ENCODE results near the gene RAVER1.
A peak's percentile ranks its signal among the peaks of the same experiment; 100 is the strongest.
"Not testable (repeated sequence)": the region's sequence is repeated elsewhere in the genome, so short reads cannot be mapped to it uniquely, and the experiment has no call there.

The RAVER1 gene

GRCh38 chr19:10374931-10375330 lies 41.6 kb upstream of the RAVER1 start:
- DNase-seq (ENCODE audit: low read depth) = peak; percentile 81
- TF ChIP-seq MYC (IDR thresholded peaks at IDR 0.05; ENCODE audit: low read depth, low read length) (no peak), POLR2A (IDR thresholded peaks at IDR 0.05; ENCODE audit: extremely low read depth, insufficient read length) (no peak), CTCF (IDR thresholded peaks at IDR 0.05; ENCODE audit: low read depth, low read length) (no peak), MAX (IDR thresholded peaks at IDR 0.05; ENCODE audit: low read depth, low read length) (no peak)
- H3K4me3 ChIP-seq (ENCODE audit: low read depth, low read length) = no peak overlapping the region

GRCh38 chr19:10372690-10373089 lies 39.4 kb upstream of the RAVER1 start:
- peak; percentile 100 for DNase-seq (ENCODE audit: low read depth)
- H3K4me3 ChIP-seq (ENCODE audit: low read depth, low read length) = peak overlapping the region; percentile 13
- TF ChIP-seq MYC (IDR thresholded peaks at IDR 0.05; ENCODE audit: low read depth, low read length) (peak; percentile 98), MAX (IDR thresholded peaks at IDR 0.05; ENCODE audit: low read depth, low read length) (peak; percentile 92), POLR2A (IDR thresholded peaks at IDR 0.05; ENCODE audit: extremely low read depth, insufficient read length) (no peak), CTCF (IDR thresholded peaks at IDR 0.05; ENCODE audit: low read depth, low read length) (peak; percentile 71)

- TF ChIP-seq POLR2A (IDR thresholded peaks at IDR 0.05; ENCODE audit: extremely low read depth, insufficient read length) = no peak
- TF ChIP-seq MYC (IDR thresholded peaks at IDR 0.05; ENCODE audit: low read depth, low read length) = 0 out of 2 replicates have a peak, but pooled peaks have one; percentile 25
- no peak for TF ChIP-seq CTCF (IDR thresholded peaks at IDR 0.05; ENCODE audit: low read depth, low read length)
- TF ChIP-seq MAX (IDR thresholded peaks at IDR 0.05; ENCODE audit: low read depth, low read length) = peak; percentile 27; the same call in 1 of the 2 replicates
- DNase-seq (ENCODE audit: low read depth) = peak; percentile 82
- no peak overlapping the region for H3K4me3 ChIP-seq (ENCODE audit: low read depth, low read length)
These were observed 34.9 kb upstream of the RAVER1 start for GRCh38 chr19:10368101-10368803.

- peak; percentile 56 for DNase-seq (ENCODE audit: low read depth)
These were observed 33.7 kb upstream of the RAVER1 start for GRCh38 chr19:10366950-10367512.

GRCh38 chr19:10365518-10365917 lies 32.2 kb upstream of the RAVER1 start:
- no peak overlapping the region for H3K4me3 ChIP-seq (ENCODE audit: low read depth, low read length)
- no peak for DNase-seq (ENCODE audit: low read depth)
- TF ChIP-seq POLR2A (IDR thresholded peaks at IDR 0.05; ENCODE audit: extremely low read depth, insufficient read length) (no peak), MAX (IDR thresholded peaks at IDR 0.05; ENCODE audit: low read depth, low read length) (no peak), MYC (IDR thresholded peaks at IDR 0.05; ENCODE audit: low read depth, low read length) (no peak), CTCF (IDR thresholded peaks at IDR 0.05; ENCODE audit: low read depth, low read length) (no peak)

More at GRCh38 chr19:10366950-10367512, 33.7 kb upstream of the RAVER1 start:
- not testable (repeated sequence) for H3K4me3 ChIP-seq (ENCODE audit: low read depth, low read length)

- no peak for DNase-seq (ENCODE audit: low read depth)
- no peak overlapping the region for H3K4me3 ChIP-seq (ENCODE audit: low read depth, low read length)
- TF ChIP-seq MAX (IDR thresholded peaks at IDR 0.05; ENCODE audit: low read depth, low read length) (no peak), POLR2A (IDR thresholded peaks at IDR 0.05; ENCODE audit: extremely low read depth, insufficient read length) (no peak), CTCF (IDR thresholded peaks at IDR 0.05; ENCODE audit: low read depth, low read length) (no peak), MYC (IDR thresholded peaks at IDR 0.05; ENCODE audit: low read depth, low read length) (no peak)
These were observed 31.3 kb upstream of the RAVER1 start for GRCh38 chr19:10364644-10365043.

Measured in NB4 (cell line).